Nephron (organoid): ENCODE measurements around the gene CXADR.

Experiments used
- H3K27ac Mint-ChIP-seq, 3 experiments: 2 replicates each; pipeline ENCODE4 v1.8.0; 2020; ENCODE audit warnings: mixed read lengths in 3 of 3, mild to moderate bottlenecking in 2 of 3, moderate library complexity in 1 of 3
- H3K27me3 Mint-ChIP-seq: 2 replicates; pipeline ENCODE4 v1.8.0; 2021; ENCODE audit warnings: low read depth, mild to moderate bottlenecking, moderate library complexity, mixed read lengths
- H3K36me3 Mint-ChIP-seq: 2 replicates; pipeline ENCODE4 v1.8.0; 2020; ENCODE audit warnings: low read depth, mixed read lengths
- H3K4me1 Mint-ChIP-seq: 2 replicates; pipeline ENCODE4 v1.8.0; 2020; ENCODE audit warnings: mixed read lengths
- H3K4me3 Mint-ChIP-seq, 3 experiments: 2 replicates each; pipeline ENCODE4 v1.8.0; 2020; ENCODE audit warnings: mild to moderate bottlenecking in 3 of 3, mixed read lengths in 3 of 3, moderate library complexity in 2 of 3
- H3K9me3 Mint-ChIP-seq: 2 replicates; pipeline ENCODE4 v1.8.0; 2020; ENCODE audit warnings: mixed read lengths
- TF ChIP-seq, protein P1 (sequence below), 3 experiments: fragments of 200-600 bp; sonication (generic); IDR thresholded peaks; one replicate each; pipeline ENCODE4 v1.5.0; 2021; ENCODE audit warnings: antibody characterized with exemption in 3 of 3; ENCODE audit not compliant: unreplicated experiment in 3 of 3

Gene CXADR

DNA sequence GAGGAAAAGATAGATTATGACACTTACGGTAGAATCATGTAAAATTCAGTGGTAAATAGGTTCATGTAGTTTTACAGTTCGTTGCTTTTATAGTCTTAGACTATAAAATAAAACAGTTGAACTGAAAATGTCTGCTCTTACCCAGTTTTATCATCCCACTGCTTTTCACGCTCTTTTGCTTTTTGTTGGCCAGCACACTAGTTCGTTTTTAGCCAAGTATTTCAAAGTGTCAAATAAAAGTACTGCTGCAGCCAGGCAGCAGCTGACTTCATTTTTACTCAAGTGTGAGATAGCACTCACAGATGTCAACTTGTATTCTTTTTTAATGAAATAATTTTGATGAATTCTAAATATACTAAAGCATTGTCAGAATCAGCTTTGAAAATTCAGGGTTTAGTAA lies 118.4 kb downstream of the CXADR start:
- TF ChIP-seq, protein P1, sequence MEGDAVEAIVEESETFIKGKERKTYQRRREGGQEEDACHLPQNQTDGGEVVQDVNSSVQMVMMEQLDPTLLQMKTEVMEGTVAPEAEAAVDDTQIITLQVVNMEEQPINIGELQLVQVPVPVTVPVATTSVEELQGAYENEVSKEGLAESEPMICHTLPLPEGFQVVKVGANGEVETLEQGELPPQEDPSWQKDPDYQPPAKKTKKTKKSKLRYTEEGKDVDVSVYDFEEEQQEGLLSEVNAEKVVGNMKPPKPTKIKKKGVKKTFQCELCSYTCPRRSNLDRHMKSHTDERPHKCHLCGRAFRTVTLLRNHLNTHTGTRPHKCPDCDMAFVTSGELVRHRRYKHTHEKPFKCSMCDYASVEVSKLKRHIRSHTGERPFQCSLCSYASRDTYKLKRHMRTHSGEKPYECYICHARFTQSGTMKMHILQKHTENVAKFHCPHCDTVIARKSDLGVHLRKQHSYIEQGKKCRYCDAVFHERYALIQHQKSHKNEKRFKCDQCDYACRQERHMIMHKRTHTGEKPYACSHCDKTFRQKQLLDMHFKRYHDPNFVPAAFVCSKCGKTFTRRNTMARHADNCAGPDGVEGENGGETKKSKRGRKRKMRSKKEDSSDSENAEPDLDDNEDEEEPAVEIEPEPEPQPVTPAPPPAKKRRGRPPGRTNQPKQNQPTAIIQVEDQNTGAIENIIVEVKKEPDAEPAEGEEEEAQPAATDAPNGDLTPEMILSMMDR (IDR thresholded peaks at IDR 0.05; ENCODE audit: unreplicated experiment in 3 of 3), result no peak
- Mint-ChIP-seq H3K4me3 (no peak overlapping the region), H3K27me3 (no peaks in the 10 kb centered on the region), H3K4me1 (peaks cover 15% of the 10 kb centered on the region), H3K27ac (no peak overlapping the region), H3K36me3 (no peaks in the 10 kb centered on the region), H3K9me3 (no peaks in the 10 kb centered on the region)

DNA sequence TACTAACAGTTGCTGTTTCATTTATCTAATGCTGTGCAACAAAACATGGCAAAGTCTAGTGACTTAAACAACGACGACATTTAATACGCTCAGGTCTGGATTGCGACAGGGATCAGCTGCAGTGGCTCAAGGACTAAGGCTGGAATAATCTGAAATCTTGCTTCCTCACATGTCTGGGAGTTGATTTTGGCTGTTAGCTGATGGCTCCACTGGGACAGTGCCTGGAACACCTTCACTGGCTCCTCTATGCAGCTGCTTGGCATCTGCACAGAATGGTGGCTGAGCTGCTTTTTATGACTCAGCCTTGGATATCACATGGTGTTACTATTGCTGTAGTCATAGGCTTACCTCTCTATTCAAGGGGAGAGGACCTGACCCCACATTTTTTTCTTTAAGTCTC lies 123.9 kb downstream of the CXADR start:
- TF ChIP-seq, protein P1 (IDR thresholded peaks at IDR 0.05; ENCODE audit: unreplicated experiment in 3 of 3), result no peak
- H3K27ac Mint-ChIP-seq, result no peak overlapping the region
- H3K27me3 Mint-ChIP-seq, result no peaks in the 10 kb centered on the region
- H3K36me3 Mint-ChIP-seq, result no peaks in the 10 kb centered on the region
- no peaks in the 10 kb centered on the region for H3K4me1 Mint-ChIP-seq
- no peak overlapping the region for H3K4me3 Mint-ChIP-seq
- peaks cover 10% of the 10 kb centered on the region for H3K9me3 Mint-ChIP-seq

DNA sequence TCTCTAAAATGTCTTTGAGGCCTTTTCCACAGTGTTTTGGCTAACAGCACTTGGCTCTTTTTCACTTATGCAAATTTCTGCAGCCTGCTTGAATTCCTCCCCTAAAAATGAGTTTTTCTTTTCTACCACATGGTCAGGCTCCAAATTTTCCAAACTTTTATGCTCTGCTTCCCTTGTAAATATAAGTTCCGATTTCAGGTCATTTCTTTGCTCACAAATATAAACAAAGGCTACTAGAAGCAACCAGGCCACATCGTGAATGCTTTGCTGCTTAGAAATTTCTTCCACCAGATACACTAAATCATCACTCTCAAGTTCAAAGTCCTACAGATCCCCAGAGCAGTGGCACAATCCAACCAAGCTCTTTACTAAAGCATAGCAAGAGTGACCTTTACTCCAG lies 128.0 kb downstream of the CXADR start:
- TF ChIP-seq, protein P1 (IDR thresholded peaks at IDR 0.05; ENCODE audit: unreplicated experiment in 3 of 3), result no peak
- Mint-ChIP-seq H3K27me3 (no peaks in the 10 kb centered on the region), H3K36me3 (no peaks in the 10 kb centered on the region), H3K27ac (no peak overlapping the region), H3K4me1 (no peaks in the 10 kb centered on the region), H3K4me3 (no peak overlapping the region), H3K9me3 (peaks cover 10% of the 10 kb centered on the region)
